Spleen (tissue), 11 donors: ENCODE measurements around the gene IQGAP2. TPM values are rescaled to one million over a fixed set of nuclear protein-coding genes. Genes with fewer than 3 reads are reported as not detected.

Source experiments
- DNase-seq: peaks from one replicate; pipeline ENCODE4 v3.0.0-alpha.2; 2020
- H3K27ac ChIP-seq, 8 donors: fragments of 200-600 bp; sonication (generic) in 7 of 8; 1 replicate in 4 of 8; 2 replicates in 4 of 8; pipeline versions ENCODE4 v1.5.0 to v1.8.0; 2016 to 2021; ENCODE audit warnings: inconsistent platforms in 4 of 8, mild to moderate bottlenecking in 4 of 8, moderate library complexity in 1 of 8
- H3K27me3 ChIP-seq, 7 donors: fragments of 200-600 bp; sonication (generic) in 6 of 7; replicated peaks in 1 of 7; 1 replicate in 4 of 7; 2 replicates in 3 of 7; pipeline versions ENCODE4 v1.5.0 to v1.8.0; 2016 to 2021; ENCODE audit warnings: inconsistent platforms in 3 of 7, mild to moderate bottlenecking in 1 of 7
- H3K36me3 ChIP-seq, 6 donors: fragments of 200-600 bp; sonication (generic) in 5 of 6; 1 replicate in 4 of 6; 2 replicates in 2 of 6; pipeline versions ENCODE4 v1.5.0 to v1.8.0; 2016 to 2021; ENCODE audit warnings: inconsistent platforms in 2 of 6
- H3K4me1 ChIP-seq, 6 donors: fragments of 200-600 bp; sonication (generic) in 5 of 6; 1 replicate in 3 of 6; 2 replicates in 3 of 6; pipeline versions ENCODE4 v1.5.0 to v1.8.0; 2016 to 2021; ENCODE audit warnings: inconsistent platforms in 3 of 6
- H3K4me3 ChIP-seq, 8 donors: fragments of 200-600 bp; sonication (generic) in 7 of 8; 1 replicate in 4 of 8; 2 replicates in 4 of 8; pipeline versions ENCODE4 v1.5.0 to v1.8.0; 2016 to 2021; ENCODE audit warnings: inconsistent platforms in 4 of 8, mild to moderate bottlenecking in 4 of 8, moderate library complexity in 2 of 8
- H3K9me3 ChIP-seq, 8 donors: fragments of 200-600 bp; sonication (generic) in 7 of 8; 1 replicate in 4 of 8; 2 replicates in 4 of 8; pipeline versions ENCODE4 v1.5.0 to v1.8.0; 2016 to 2021; ENCODE audit warnings: inconsistent platforms in 4 of 8
- POLR2A ChIP-seq, 3 donors: fragments of 450-650 bp; IDR thresholded peaks; one replicate each; pipeline ENCODE4 v1.5.1; 2017; ENCODE audit warnings: antibody characterized with exemption in 3 of 3, mild to moderate bottlenecking in 1 of 3
- POLR2AphosphoS5 ChIP-seq, 3 donors: sonication (generic); formaldehyde crosslinking; IDR thresholded peaks; one replicate each; pipeline ENCODE4 v1.5.1; 2017; ENCODE audit warnings: antibody characterized with exemption in 3 of 3
- WGBS, 5 donors: extraction: QIAGEN DNeasy Blood & Tissue Kit in 3 of 5; methylation state at CpG; one replicate each; pipeline versions ENCODE4 v1.1.5 to v1.1.7; 2013 to 2018; 5-methylcytosine and 5-hydroxymethylcytosine counted together
- intact Hi-C: fragments of 100-400 bp; cut with DNase I; formaldehyde crosslinking; loops from one replicate; pipeline ENCODE4 v1.15.0; 2023; ENCODE audit warnings: low total_unique reads
- polyA plus RNA-seq, 3 donors: library from polyadenylated mRNA; stranded (reverse); fragments of 200-250 nt; gene quantifications; one replicate each; pipeline ENCODE4 v1.2.1, GENCODE V29; 2013
- total RNA-seq, 7 donors: library from RNA; depleted of rRNA in 3 of 7; stranded (reverse); fragments of >200 nt in 3 of 7; fragmentation: NEBNext Ultra II Directional in 4 of 7; extraction: Animal tissue kit (Norgen Biotek cat#: 25700) in 4 of 7; gene quantifications; one replicate each; pipeline versions ENCODE4 v1.1.0 to v1.2.1, GENCODE V29; 2016 to 2021
- TF ChIP-seq, protein P1 (sequence below), 11 experiments: fragments of 200-600 bp in 7 of 11; fragments of 450-650 bp in 4 of 11; sonication (generic) in 4 of 11; IDR thresholded peaks in 8 of 11; conservative IDR thresholded peaks in 3 of 11; 1 replicate in 7 of 11; 2 replicates in 4 of 11; pipeline versions ENCODE4 v1.4.0 to v1.8.0; 2016 to 2021; ENCODE audit warnings: antibody characterized with exemption in 11 of 11, inconsistent platforms in 4 of 11, mild to moderate bottlenecking in 1 of 11
- donor health status: healthy with polysubstance abuse.
- donor health status: DM: no; HTN: no; CAD: no; lungs with moderate emphysema.
- donor health status: DM: no; HTN: no; CAD: no.
- donor health status: Bipolar disorder and iron deficiency.
- donor health status: healthy.
- donor health status: DM: no; HTN: no; CAD: no.
- donor health status: DM: yes; HTN: yes; CAD: no.

IQGAP2 gene
- total and polyA plus RNA-seq, 10 donors = 9.3 to 83.6 (median 52.8) TPM

DNA sequence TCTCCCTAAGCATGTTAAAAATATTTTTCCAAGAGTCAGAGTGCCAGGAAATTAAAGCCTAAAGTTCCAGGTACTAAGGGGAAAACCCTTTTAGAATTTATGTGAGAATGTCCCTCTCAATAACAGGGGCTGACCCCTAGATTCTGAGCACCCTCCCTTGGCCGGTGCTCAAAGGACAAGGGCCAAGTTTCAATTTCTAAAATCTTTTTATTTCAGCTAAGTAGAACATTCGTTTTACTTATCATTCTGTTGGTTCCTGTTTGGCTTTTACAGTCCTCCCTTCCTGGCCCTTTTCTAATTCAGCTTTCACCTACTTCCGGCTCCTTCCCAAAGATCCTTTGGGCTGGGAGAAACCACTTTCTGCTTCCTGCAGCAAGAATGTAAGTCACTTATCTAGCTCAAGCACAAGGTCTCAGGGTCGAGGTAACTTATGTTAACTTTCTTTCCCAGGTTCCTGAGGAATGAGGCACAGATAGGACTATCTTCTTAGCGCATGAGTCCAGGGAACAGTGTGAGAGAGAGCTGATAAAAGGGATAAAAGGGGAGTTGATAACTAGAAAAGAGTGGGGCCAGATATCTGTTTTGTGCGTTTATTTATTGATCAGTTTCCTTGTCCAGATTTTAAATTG lies 254.7 kb downstream of the IQGAP2 start:
- 43 to 63% (median 56%) methylated on average over 6 of the region's 6 CpGs for WGBS, 5 donors
- DNase-seq = no peak
- Histone ChIP-seq H3K4me3 (no peak overlapping the region), H3K27ac (peak overlapping the region in 7 of 8 donors; percentile 11 to 64 (median 59)), H3K36me3 (peaks cover 0 to 97% (median 15%) of the 10 kb centered on the region in 6 donors), H3K27me3 (no peaks in the 10 kb centered on the region), H3K4me1 (peaks cover 0 to 30% (median 6%) of the 10 kb centered on the region in 6 donors), H3K9me3 (no peaks in the 10 kb centered on the region)
- intact Hi-C loops = no loop called here
- peak in 1 of 3 donors; percentile 25 for TF ChIP-seq POLR2AphosphoS5 (IDR thresholded peaks at IDR 0.05)
- TF ChIP-seq, protein P1, sequence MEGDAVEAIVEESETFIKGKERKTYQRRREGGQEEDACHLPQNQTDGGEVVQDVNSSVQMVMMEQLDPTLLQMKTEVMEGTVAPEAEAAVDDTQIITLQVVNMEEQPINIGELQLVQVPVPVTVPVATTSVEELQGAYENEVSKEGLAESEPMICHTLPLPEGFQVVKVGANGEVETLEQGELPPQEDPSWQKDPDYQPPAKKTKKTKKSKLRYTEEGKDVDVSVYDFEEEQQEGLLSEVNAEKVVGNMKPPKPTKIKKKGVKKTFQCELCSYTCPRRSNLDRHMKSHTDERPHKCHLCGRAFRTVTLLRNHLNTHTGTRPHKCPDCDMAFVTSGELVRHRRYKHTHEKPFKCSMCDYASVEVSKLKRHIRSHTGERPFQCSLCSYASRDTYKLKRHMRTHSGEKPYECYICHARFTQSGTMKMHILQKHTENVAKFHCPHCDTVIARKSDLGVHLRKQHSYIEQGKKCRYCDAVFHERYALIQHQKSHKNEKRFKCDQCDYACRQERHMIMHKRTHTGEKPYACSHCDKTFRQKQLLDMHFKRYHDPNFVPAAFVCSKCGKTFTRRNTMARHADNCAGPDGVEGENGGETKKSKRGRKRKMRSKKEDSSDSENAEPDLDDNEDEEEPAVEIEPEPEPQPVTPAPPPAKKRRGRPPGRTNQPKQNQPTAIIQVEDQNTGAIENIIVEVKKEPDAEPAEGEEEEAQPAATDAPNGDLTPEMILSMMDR (IDR thresholded peaks at IDR 0.05 in 8 of 11, conservative IDR thresholded peaks at IDR 0.05 in 3 of 11) = no peak

DNA sequence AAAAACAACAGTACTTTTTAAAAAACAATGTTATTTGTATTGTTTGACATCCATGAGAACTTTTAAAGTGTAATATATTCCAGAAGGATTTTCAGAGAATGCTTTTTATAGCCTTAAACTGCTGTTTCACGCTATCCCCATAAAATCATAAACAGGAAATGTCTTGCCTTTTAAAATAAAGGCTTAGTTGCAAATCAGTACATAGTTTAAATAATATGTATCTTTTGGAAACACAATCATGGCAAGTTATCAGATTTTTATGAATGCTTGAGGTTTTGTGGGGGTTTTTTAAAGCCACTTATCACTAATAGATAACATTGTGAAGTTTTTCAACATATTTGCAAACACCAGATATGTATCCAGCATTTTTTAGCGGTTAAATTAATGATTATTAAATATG lies 257.3 kb downstream of the IQGAP2 start:
- intact Hi-C loops = no loop called here

DNA sequence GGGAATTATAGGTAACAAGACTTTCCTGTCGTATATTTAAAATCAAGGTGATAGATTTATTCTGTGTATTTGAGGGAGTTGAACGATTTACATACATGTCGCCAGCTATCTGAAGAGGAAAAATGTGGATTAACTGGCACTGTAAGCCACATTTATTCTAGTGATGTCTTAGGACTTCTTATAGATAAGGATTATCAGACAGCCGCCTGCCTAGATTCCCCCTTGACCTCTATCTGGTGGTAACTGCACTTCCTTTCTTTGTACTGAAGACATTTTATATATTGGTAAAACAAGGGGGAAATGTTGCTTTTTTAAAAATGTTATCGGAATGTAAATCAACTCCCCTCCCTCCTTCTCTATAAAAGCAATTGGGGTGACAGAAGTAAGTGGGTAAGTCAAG lies 259.4 kb downstream of the IQGAP2 start:
- Histone ChIP-seq H3K4me1 (peaks cover 0 to 22% (median 6%) of the 10 kb centered on the region in 6 donors), H3K36me3 (peaks cover 0 to 93% (median 10%) of the 10 kb centered on the region in 6 donors), H3K4me3 (no peak overlapping the region), H3K27me3 (no peaks in the 10 kb centered on the region), H3K9me3 (no peaks in the 10 kb centered on the region), H3K27ac (no peak overlapping the region)
- WGBS, 5 donors = 86 to 92% (median 91%) methylated on average over 5 of the region's 5 CpGs
- no peak for TF ChIP-seq POLR2AphosphoS5 (IDR thresholded peaks at IDR 0.05)
- TF ChIP-seq, protein P1 (IDR thresholded peaks at IDR 0.05 in 8 of 11, conservative IDR thresholded peaks at IDR 0.05 in 3 of 11) = no peak
- no peak for TF ChIP-seq POLR2A (IDR thresholded peaks at IDR 0.05)
- intact Hi-C loops = no loop called here
- DNase-seq = no peak

More for the DNA sequence above, 257.3 kb downstream of the IQGAP2 start:
- Histone ChIP-seq H3K4me3 (no peak overlapping the region), H3K36me3 (peaks cover 0 to 92% (median 10%) of the 10 kb centered on the region in 6 donors), H3K4me1 (peaks cover 0 to 30% (median 6%) of the 10 kb centered on the region in 6 donors), H3K27me3 (no peaks in the 10 kb centered on the region), H3K9me3 (no peaks in the 10 kb centered on the region), H3K27ac (peak overlapping the region in 7 of 8 donors; percentile 38 to 71 (median 67))
- TF ChIP-seq, protein P1 (IDR thresholded peaks at IDR 0.05 in 8 of 11, conservative IDR thresholded peaks at IDR 0.05 in 3 of 11) = no peak
- TF ChIP-seq POLR2A (IDR thresholded peaks at IDR 0.05) (no peak), POLR2AphosphoS5 (IDR thresholded peaks at IDR 0.05) (no peak)
- WGBS, 5 donors = 57 to 79% (median 73%) methylated on average over 2 of the region's 2 CpGs
- DNase-seq = no peak

DNA sequence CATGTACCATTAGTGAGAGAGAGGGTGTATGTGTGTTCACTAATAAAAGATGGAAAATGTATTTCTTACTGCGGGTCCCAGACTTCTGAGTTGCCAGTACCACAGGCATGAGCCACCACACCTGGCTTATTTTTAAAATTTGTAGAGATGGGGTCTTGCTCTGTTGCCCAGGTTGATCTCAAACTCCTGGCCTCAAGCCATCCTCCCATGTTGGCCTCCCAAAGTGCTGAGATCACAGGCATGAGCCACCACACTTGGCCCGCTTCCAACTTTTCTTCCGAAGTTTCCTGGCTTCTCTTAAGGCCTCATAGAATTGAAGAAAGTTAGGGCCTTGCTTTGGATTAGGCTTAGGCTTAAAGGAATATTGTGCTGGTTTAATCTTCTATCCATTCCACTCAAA lies 260.5 kb downstream of the IQGAP2 start:
- peaks cover 0 to 16% (median 4%) of the 10 kb centered on the region in 6 donors for H3K4me1 ChIP-seq
- TF ChIP-seq POLR2A (IDR thresholded peaks at IDR 0.05) (no peak), POLR2AphosphoS5 (IDR thresholded peaks at IDR 0.05) (no peak)
- TF ChIP-seq, protein P1 (IDR thresholded peaks at IDR 0.05 in 8 of 11, conservative IDR thresholded peaks at IDR 0.05 in 3 of 11) = no peak
- H3K27ac ChIP-seq = no peak overlapping the region
- 72 to 87% (median 76%) methylated on average over 3 of the region's 3 CpGs for WGBS, 5 donors
- intact Hi-C loops = no loop called here
- H3K36me3 ChIP-seq = peaks cover 0 to 93% (median 10%) of the 10 kb centered on the region in 6 donors
- H3K4me3 ChIP-seq = no peak overlapping the region
- H3K27me3 ChIP-seq = no peaks in the 10 kb centered on the region
- no peak for DNase-seq
- no peaks in the 10 kb centered on the region for H3K9me3 ChIP-seq
